Dermis microvascular lymphatic vessel endothelial cell (primary cell): ENCODE results near the gene SLFNL1. TPM values are rescaled to one million over a fixed set of nuclear protein-coding genes. Genes with fewer than 3 reads are reported as not detected.
A peak's percentile ranks its signal among the peaks of the same experiment; 100 is the strongest.

Experiments
- DNase-seq, 2 donors: peaks; one replicate each; pipeline versions ENCODE4 v3.0.0 to v3.0.0-alpha.2; 2010; ENCODE audit warnings: low read depth in 2 of 2
- total RNA-seq: library from RNA; depleted of rRNA; stranded (reverse); fragments of >200 nt; gene quantifications from 2 replicates; pipeline ENCODE4 v1.2.1, GENCODE V29; 2014

SLFNL1 gene
- total RNA-seq, 1 donor from 2014 or later, result 0.13 TPM

DNA sequence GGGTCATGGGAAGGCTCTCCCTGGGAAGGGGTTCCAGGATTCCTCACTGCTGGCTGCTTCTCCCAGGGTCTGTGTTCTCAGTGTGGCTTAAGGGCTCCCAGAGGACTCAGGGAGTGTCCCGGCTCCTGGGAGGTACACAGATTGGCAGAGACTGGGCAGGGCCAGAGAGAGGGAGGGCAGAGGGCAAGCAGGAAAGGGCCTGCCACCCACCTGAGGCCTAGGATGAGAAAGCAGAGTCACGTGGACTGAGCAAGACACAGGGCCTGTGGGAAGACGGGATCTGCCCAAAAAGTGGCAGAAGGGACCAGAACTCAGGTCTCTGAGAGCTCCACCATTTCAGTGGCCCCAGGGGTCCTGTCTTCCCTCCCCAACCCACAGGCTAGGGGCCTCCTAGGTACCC, 871 bp downstream of the SLFNL1 start:
- no peak for DNase-seq

DNA sequence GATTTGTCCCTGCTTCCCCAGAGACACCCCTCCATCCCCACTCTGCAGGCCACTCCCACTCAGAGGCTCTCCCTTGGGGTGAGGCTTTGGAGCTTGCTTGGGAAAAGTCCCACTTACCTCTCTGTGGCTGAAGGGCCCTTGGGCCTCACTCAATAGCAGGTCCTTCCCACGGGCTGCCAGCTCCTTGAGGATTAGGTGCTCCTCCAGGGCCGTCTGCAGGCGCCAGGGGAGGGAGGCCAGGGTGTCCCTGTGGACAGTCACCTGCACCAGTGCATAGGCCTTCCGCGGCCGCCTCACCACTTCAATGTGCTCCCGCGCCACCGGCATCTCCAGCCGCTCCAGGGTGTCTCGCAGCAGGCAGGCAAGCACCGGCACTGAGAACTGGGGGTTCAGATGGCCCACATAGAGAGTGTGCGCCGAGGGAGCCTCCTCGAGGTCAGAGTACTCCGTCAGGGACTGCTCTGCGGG, 1.4 kb downstream of the SLFNL1 start:
- no peak for DNase-seq

DNA sequence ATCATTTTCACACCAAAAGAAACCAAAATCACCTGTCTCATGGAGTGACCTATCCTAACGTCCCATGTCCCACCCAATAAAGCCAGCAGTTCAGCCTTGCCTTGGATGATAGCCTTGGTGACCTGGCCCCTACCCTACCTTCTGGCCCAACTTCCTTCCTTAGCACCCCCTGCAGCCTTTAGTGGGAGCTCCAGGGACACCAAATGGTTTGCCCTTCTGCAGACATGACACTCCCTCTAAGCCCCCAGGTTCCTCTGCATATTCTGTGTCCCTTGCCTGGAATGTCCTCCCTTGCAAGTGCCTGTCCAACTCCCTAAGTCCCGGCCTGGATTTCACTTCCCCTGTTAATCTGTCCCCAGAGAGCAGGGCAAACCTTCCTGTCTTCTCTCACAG, 2.2 kb downstream of the SLFNL1 start:
- DNase-seq, result no peak

DNA sequence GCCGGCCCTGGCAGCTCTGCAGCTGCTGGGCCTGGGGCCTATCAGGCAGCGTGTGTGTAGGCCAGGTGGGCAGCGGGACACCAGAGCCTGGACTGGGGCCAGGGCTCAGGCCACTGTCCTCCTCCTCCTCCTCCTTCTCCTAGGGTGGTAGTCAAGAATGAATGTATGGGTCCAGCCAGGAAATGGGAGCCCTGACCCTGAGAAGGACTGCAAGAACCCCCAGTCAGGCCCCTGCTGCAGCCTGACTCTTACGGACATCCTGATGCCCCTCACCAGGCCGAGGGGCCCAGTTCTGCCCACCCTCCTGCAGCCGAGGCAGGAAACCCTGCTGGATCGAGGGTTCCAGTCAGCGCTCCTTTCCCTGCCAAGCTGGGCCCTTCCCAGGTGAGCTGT, 3.5 kb downstream of the SLFNL1 start:
- DNase-seq, result no peak

DNA sequence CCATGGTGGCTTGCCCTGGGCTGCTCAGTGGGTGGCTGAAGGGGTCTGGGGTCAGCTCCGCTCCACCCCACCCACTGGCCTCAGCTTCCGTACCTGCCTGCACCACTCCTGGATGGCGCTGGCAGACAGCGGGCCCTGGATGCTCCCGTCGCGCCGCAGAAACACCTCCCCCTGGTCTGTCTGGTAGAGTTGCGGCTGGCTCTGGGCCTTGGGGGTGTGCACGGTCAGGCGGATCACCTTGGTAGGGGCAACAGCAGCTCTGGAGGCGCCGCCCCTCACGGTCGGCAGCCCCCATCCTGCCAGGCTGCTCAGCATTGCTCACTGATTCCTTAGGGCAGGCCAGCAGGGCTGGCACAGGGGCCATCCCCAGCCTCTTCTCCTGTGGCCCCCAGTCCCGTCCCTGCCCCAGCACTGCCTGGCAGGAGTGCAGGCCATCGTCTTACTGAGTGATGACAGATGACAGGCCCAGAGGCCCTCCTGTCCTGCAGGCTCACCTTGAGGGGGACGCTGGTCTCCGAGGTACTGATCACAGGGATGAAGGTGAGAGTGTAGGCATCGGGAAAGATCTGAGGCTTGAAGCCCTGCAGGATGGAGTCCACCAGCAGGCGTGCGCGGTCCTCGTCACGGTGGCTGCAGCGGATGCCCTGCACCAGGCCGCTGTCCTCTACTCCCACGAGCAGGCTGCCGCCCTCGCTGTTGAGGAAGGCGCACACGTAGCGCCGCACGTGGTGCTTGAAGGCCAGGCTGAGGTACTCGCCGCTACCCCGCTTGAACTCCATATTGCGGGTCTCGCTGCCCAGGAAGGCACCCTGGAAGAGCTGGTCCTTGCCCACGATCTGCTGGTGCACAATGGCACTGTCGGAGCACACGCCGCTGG, 4.1 kb downstream of the SLFNL1 start:
- DNase-seq, result no peak

DNA sequence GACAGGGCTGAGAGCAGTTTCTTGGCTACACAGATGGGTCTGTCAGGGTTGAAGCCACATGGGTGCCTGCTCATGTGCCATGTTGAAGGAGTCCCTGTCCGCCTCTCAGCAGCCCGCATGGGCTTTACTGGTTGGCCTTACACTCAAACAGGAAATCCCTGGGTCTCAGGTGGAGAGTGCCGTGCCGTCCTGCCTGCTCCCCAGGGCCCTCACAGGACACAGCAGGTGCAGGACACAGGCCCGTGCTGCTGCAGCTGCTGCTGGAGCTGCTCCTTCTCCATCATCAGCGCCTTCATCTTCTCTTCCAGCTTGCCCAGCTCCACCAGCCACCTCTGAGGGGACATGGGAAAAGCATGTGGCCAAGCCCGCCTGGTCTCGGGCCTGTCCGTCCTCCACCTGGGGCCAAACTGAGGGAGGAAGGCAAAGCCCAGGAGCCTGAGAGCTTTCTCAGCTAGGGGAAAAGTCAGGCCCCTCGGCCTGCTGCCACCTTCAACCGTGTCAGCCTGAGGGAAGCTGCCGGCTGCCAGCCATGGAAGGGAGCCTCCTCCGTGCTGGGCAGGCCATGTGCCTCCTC, 5.5 kb downstream of the SLFNL1 start:
- DNase-seq, result no peak

DNA sequence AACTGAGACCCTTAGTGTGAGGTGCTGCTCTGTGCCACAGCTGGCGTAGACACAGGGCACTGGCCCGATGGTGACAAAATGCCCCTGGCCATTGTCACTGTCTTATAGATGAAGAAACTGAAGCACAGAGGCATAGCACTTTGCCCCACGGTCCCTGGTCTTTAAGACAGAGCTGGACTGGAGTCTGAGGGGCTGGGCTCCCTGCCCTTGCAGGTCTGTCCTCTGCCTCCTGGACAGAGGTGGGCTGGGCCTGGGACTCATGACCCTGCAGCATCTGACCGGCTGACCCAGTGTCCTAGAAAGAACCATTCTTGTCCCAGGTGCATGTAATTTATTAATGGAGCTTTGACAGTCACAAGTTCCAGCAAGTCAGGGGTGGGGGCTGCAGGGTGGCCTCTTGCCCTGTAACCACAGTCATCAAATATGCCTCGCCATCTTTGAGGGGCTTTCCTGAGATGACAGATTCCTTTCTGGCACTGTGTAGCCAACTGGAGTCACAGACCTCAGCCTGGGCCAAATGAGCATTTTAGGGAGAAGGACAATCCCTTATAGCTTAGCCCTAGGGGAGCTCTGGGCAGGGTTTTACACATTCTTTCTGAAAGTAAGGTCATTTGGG, 6.1 kb downstream of the SLFNL1 start:
- DNase-seq, result no peak

DNA sequence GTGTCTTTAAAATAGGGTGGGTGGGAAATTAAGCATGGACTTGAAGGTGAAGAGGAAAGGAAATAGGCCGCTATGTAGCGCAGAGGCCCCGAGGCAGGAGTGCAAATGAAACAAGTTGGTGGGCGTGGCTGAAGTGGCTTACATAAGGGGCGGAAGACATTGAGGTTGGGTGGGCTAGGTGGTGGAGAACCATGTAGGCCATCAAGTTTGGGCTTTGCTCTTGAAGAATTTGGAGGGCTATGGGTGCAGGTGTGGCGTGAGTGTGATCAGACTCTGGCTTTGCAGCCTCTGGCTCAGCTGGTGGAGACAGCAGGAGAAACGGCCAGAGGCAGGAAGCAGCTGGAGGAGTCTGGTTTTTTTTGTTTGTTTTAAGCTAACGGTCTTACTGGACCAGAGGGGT, 6.7 kb downstream of the SLFNL1 start:
- peak in 1 of 2 donors; percentile 35 for DNase-seq

DNA sequence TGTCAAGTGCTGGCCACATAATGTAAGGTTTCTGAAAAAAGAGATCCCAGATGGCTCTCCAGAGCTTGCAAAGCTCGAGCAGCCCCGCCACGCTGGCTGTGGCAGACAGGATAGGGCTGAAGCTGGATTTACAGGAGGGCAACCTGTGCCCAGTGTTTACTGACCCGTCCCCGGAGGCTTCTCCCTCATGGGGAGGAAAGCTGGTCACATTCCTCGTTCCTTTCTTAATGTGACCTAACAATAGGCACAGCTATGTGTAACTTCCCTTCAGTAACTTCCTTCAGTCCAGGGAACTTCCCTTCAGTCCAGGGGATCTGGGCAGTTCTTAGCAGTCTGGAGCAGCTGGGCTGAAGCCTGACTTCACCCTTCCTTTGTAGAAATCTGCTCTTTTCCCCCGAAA, 7.7 kb downstream of the SLFNL1 start:
- peak in 1 of 2 donors; percentile 94 for DNase-seq

DNA sequence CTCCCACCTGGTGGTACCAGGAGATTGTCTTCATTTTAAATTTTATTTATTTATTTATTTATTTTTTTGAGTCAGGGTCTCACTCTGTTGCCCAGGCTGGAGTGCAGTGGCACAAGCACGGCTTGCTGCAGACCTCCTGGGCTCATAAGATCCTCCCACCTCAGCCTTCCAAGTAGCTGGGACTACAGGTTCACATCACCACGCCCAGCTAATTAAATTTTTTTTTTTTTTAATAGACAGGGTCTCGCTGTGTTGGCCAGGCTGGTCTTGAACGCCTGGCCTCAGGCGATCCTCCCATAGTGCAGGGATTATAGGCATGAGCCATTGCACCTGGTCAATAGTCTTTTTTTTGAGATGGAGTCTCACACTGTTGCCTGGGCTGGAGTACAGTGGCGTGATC, 8.5 kb downstream of the SLFNL1 start:
- DNase-seq, result no peak

DNA sequence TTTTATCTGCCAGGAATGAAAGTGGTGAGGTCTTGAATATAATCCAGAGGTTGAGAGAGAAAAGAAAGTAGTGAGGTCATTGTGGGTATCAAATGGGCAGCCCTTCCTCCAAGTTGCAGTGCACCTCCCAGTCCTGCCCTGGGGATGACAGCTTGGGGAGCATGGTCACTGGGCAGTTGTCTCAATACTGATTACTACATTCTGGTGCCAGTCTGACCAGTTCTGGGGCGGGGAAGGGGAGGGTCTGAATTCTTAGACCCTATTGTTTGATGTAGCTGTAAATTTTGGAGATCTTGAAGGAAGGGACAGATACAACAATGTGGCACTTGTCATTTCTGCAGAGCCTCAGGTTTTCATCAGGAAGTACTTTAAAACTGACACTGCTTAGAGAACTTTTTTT, 11.2 kb downstream of the SLFNL1 start:
- no peak for DNase-seq

DNA sequence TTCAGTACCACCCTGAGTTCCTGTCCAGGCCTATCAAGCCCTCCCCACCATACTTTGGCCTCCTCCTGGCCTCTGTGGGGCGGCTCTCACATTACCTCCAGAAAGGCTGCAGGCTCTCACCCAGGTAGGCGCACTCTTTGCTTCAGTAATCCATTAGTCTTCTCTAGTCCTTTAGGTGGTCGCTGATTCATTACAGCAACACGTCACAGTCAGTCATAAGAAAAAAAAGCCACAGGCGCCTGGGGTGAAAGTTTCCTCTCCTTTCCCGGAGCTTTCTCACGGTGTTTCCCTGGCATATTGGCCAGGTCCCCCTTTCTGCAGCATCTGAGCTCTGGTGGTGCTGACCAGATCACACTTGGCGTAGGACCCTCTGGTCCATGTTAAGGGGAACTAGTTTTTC, 12.1 kb downstream of the SLFNL1 start:
- DNase-seq, result no peak

DNA sequence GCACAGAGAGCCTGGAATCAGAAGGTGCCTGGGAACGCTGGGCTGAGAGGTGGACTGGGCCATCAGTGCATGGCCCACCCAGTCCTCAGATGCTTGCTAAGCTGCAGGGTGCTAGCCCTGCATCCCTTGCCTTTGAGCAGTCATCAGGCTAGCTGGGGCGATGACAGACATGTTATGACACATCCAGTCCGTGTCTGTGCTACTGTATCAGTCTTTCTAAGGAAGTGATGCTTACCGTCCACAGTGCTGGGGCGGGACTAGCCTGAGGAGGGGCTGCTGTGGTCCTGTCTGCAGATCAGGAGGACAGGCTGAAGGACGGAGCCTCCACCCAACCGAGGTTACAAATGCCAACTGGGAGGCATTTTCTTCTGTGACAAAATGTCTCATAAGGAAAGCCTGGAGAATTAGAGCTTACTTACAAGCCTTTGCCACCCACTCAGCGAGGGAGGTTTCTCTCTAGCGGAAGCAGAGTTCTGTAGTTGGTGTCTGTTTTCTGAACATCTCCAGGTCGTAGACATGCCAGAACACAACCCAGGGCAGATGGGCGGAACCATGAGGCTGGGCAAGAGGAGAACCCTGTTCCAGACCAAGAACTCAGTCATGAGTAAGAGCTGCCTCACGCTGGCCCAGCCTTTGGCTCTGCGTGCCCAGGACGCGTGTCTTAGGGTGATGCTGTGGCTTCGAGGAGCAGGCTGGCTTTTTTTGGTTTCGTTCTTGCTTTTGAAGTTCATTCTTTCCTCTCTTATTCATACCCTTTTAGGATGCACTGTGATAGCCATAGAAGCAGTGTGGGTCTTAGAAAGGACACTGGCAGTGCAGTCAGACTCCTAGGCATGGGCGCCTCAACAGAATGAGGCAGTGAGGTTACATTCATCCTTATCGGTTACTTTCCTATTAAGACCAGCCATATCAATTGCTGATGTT, 14.3 kb downstream of the SLFNL1 start:
- peak in 1 of 2 donors; percentile 64 for DNase-seq

DNA sequence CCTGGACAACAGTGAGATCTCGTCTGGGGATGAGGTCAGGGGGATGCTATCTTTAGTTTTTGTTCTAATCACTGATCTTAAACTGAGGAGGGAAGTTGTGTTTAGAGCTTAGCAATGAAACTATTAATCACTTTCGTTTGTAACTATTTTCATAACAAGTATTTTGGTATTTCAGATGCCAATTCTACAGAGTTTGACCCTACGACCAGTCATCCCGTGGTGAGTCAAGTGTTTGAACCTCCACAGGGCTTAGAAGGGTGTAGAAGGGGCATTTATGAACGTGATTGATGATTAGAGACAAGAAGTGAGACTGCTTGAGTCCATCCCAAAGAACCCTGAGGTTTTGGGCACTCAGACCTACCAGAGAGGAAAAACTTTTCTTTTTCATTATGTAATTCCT, 15.6 kb downstream of the SLFNL1 start:
- DNase-seq, result no peak

DNA sequence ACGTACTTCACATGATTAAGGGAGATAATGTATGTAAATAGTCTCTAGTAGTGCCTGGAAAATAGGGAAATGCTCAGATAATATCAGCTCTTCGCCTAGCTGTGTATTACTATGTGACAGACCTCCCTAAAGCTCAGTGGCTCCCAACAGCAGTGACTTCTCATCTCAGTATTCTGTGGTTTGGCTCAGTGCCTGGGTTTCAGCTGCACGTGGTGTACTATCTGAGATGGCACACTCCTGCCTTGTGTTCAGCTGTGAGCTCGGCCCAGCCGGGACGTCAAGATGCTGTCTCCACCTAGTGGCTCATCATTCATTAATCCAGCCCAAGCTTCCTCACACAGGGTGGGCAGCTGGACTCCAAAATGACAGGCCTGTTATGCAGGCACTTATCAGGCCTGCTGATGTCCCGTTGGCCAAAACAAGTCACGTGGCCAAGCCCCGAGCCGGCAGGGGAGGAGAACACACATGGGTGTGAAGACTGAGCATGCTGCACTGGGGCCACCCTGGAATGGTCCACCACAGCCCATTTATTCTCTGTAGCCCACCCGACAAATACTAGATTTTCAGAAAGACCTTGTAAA, 17.8 kb downstream of the SLFNL1 start:
- peak; percentile 88 to 96 for DNase-seq

DNA sequence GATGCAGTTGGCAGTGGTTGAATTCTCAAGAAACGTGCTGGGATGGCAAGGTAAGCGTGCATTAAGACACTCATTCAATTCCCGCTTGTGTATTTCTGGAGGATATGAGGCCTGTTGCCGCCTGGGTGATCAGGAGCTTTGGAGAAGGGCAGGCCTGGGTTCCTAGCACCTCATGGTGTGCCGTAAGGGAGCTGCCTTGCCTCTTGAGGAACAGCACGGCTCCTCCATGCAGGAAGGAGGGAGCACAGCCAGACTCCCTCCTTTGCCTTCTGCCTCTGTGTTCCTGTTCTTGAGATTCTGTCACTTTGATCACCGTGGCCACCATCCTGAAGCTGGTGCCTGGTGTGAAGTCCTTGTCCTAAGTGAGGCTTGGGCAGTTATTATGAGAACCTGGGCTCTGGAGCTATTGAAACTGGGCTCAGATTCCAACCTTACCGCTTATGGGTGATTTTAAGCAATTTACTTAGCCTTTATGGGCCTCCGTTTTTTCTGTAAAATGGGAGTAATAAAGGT, 18.3 kb downstream of the SLFNL1 start:
- DNase-seq, result no peak

DNA sequence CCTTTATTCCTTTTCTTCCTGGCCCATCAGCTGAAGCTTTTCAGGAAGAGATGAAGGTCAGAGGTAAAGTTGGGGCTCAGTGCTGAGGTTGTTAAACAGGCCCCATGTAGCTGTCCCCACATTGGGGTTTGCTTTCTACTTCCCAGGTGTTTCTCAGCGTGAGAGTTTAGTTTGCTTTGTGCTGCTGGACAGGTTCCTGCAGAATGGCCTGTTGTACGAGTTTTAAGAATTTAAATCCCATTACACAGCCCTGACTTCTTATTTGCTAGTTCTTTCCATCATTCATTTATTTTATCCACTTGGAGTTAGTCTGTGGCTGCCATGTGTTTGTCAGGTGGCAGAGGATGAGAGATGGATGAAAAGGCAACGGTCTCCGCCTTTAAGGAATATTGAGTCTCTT, 22.9 kb downstream of the SLFNL1 start:
- DNase-seq, result no peak

DNA sequence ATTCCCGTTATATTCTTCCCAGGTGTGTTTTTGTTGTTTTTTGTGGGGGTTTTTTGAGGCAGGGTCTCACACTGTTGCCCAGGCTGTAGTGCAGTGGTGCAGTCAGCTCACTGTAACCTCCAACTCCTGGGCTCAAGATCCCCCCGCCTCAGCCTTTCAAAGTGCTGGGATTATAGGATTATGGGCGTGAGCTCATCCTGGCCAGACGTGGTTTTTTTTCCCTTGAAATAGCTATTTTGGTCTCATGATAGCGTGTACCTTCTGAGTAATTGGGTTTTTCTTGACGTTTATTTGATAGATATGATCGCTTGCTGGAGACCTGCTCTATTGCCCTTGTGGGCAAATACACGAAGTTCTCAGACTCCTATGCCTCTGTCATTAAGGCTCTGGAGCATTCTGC, 24.4 kb downstream of the SLFNL1 start:
- no peak for DNase-seq

DNA sequence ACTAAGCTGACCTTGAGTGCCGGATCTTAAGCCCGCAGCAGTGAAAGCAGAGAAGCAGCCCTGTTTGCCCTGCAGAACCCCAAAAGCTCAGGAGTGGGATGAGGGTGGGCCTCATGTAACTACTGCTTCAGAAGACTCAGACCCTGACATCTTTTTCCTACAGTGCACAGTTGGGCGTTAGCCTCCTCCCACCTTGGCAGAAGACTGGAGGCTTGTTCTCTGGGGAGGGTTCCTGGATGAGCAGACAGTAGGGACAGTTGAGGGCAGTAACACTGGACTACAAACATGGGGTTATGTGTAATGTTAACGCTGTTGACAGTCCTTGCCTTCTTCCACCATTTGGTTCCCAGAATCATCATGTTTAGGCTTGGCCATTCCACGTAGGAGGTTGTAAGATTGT, 32.5 kb downstream of the SLFNL1 start:
- DNase-seq, result no peak

DNA sequence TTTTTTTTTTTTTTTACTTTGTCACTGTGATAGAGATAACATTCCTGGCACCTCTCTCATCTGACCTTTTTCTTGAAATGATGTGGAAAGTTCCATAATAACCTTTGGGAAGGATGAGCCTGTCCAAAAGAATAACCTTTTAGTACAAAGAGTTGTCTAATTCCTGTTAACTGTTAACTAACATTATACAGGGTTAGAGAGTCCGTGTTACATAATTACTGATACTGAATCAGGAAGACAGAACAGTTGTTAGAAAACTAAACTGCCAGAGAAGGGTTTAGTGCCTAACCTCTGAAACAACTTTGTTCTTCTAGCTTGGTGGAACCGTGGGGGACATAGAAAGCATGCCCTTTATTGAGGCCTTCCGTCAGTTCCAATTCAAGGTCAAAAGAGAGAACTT, 33.2 kb downstream of the SLFNL1 start:
- no peak for DNase-seq
